Activated CD8-positive, alpha-beta memory T cell treated with anti-CD3 and anti-CD28 coated beads for 1 hour (primary cell): ENCODE measurements around the gene NUP214.
A peak's percentile ranks its signal among the peaks of the same experiment; 100 is the strongest.
"Not testable (repeated sequence)": the region's sequence is repeated elsewhere in the genome, so short reads cannot be mapped to it uniquely, and the experiment has no call there.

Source experiments
- DNase-seq, 2 donors: peaks; one replicate each; pipeline ENCODE4 v3.0.0-alpha.2; 2020; ENCODE audit warnings: low read depth in 1 of 2; ENCODE audit errors: extremely low read depth in 1 of 2

The NUP214 gene

DNA sequence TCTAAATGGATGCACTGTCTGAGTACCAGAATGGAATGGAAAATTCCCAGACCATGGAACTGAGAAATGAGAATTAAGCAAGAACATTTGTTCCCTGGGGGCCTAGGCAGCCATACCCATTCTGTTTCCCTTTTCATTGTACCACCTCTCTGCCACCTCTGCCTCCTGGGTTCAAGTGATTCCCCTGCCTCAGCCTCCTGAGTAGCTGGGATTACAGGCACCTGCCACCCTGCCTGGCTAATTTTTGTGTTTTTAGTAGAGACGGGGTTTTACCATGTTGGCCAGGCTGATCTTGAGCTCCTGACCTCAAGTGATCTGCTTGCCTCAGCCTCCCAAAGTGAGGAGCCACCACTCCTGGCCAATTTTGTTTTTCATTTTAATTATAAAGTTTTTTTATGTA is 33.3 kb downstream of the NUP214 start:
- not testable (repeated sequence) for DNase-seq

- DNase-seq = no peak
These were observed 35.2 kb downstream of the NUP214 start for GRCh38 chr9:131160416-131161112.

DNA sequence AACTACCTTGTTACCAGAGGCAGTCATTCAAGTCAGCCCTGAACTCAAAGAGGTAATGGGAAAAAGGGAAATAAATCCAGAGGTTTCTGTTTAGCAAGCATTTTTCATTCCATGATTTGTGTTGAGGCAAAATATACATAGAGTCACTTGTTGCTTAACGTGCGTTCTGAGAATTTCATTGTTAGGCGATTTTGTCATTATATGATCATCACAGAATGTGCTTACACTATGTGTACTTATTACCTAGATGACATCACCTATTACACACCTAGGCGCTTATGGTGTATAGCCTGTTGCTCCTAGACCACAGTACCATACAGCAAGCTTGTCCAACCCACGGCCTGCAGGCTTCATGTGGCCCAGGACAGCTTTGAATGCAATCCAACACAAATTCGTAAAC is 36.2 kb downstream of the NUP214 start:
- no peak for DNase-seq

- DNase-seq = no peak
These were observed 37.5 kb downstream of the NUP214 start for GRCh38 chr9:131162886-131163285.

GRCh38 chr9:131165523-131165922 is 40.1 kb downstream of the NUP214 start:
- DNase-seq = no peak

DNA sequence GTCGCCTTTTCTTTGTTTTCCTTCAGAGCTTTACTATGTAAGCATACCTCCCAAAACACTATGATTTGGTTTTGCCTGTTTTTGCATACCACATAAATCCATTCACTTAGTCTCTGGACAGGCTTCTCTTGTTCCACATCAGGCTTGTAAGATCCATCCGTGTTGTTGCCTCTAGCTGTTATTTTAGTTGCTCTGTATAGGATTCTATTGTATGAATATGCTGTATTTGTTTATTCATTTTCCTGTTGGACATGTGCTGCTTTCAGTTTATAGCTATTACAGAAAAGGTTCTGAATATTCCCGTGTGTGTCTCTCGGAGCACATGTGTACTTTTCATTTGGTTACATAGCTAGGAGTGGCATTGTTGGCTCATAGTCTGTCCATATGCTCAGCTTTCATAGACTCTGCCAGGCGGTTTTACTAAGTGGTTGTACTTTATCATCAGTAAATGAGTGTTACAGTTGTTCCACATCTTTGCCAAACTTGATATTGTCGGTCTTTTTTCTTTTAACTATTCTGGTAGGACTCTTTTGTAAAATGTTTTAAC is 41.8 kb downstream of the NUP214 start:
- no peak for DNase-seq

GRCh38 chr9:131167936-131168335 is 42.5 kb downstream of the NUP214 start:
- DNase-seq = no peak

DNA sequence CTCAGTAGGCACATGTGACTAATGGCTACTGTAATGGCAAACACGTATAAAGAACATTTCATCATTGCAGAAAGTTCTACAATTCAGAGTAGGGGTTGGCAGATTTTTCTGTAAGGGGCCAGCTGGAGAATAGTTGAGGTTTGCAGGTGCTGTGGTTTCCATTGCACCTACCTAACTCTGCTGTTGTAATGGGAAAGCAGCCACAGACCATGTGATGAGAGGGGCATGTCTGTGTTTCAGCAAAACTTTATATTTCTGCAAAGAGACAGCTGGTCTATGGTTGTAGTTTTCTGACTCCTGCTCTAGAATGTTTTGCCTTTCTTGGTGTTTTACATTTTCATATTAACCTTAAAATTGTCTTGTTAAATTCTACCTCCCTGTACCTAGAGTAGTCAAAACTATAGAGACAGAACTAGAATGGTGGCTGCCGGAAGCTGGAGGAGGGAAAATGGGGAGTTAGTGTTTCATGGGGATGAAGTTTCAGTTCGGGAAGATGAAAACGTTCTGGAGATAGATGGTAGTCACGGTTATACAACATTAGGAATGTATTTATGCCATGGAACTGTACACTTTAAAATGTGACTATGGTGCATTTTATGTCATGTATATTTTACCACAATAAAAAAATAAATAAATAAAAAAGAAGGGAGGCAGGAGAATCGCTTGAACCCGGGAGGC is 44.3 kb downstream of the NUP214 start:
- DNase-seq = no peak

- DNase-seq = no peak
These were observed 48.6 kb downstream of the NUP214 start for GRCh38 chr9:131173995-131174394.

DNA sequence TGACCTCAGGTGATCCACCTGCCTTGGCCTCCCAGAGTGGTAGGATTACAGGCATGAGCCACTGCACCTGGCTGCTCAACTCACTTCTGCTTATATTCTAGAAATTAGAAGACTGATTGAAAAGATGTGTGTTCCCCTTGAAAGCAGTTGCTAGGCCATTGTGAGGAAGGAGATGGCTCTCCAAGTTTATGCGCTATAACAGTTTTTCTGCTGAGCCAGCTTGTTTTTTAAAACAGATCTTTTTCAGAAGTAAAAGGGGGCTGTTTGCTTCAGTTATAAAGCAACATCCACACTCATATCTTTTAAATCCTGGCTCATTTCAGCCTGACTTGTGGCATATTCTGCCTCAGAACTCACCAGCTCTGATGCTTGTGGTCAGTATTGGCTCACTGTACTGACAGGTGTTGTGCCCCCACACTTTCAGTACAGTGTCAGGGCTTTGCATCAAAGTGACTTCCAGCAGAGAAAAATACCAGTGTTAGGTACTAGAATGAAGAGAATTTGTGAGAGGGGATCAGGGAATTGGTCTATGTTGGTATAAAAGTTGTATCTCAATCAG is 49.4 kb downstream of the NUP214 start:
- DNase-seq = no peak

GRCh38 chr9:131177898-131178297 is 52.5 kb downstream of the NUP214 start:
- DNase-seq = no peak

DNA sequence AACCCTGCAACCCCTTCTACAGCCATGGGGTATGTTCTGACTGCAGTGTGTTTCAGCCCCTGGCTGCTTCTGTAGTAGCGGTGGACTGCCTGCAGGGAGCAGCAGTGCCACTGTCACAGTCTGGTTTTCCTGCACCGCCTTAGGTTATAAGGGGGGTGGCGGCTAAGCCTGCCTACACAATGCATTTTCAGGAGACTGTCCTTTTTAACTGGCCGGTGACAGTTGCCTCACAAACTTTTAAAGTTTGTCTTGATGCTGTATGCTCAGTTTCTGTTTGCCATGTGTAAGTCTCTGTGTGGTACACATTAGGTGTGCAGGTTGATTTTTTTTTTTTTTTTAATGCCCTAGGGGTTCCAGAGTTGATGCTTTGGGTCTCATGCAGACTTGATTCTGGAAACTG is 53.0 kb downstream of the NUP214 start:
- DNase-seq = peak; percentile 33 to 60

DNA sequence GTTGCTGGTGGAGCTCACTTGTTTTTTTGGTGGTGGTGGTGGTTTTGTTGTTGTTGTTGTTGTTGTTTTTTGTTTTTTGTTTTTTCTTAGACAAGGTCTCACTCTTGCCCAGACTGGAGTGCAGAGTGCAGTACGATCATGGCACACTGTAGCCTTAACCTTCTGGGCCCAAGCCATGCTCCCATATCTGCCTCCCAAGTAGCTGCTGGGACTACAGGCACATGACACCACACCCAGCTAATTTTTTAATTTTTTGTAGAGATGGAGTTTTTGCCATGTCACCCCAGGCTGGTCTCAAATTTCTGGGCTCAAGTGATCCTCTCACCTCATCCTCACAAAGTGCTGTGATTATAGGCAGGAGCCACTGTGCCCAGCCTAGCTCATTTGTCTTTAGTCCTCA is 53.5 kb downstream of the NUP214 start:
- DNase-seq = no peak

- no peak for DNase-seq
These were observed 54.3 kb downstream of the NUP214 start for GRCh38 chr9:131179561-131180219.

DNA sequence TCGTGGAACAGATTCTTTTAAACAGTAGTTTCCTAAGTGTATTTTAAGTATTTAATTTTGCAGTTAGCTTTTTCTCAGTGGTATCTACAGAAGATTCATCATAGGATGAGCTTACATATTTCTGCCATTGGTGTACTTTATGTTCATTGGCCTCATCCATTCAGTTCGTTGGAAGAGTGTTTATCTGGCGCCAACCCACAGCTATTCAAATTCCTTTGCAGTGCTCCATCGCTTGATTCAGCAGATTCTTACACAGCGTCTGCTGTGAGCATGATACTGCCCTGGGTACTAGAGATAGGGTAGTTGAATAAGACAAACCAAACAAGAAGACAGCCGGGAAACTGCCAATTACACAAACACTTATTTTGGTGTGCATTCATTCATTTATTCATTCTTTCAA is 55.1 kb downstream of the NUP214 start:
- DNase-seq = no peak

DNA sequence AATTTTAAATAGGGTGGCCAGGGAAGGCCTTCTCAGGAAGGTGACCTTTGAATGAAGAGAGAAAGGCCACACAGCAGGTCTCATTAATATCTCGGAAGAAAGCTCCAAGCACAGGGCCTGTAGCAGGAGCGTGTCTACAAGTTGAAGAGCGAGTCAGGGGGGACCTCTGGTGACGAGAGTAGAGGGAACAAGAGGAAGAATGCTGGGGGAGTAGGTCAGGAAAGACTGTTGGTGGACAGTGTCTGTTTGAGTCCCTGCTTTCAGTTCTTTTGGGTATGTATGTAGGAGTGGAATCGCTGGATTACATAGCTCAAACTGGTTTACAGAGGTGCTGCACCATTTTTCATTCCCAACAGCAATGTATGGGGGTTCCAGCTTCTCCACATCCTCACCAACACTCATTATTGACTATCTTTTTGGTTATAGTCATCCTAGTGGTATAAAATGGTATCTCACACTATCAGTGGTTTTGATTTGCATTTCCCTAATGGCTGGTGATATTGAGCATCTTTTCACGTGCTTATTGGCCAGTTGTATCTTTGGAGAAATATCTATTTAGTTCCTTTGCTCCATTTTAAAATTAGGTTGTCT is 55.8 kb downstream of the NUP214 start:
- DNase-seq = no peak

- no peak for DNase-seq
These were observed 60.5 kb downstream of the NUP214 start for GRCh38 chr9:131185924-131186323.

DNA sequence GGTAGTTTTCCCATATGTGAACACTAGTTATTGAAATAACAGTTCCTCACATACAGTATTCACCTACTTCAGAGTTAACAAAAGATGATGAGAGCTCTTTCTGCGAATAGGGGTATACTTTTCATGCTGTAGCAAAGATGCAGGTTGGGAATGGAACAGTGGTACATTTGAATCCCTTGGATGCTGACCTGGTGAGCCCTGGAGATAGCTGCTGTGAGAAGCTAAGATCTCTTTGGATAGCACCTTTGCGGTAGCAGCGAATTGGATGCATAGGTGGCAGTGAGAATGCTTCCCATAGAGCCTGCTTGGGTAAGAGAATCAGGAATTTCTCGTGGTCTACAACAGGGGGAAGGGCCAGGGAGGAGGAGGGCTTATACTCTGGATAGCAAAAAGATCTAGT is 61.2 kb downstream of the NUP214 start:
- no peak for DNase-seq

DNA sequence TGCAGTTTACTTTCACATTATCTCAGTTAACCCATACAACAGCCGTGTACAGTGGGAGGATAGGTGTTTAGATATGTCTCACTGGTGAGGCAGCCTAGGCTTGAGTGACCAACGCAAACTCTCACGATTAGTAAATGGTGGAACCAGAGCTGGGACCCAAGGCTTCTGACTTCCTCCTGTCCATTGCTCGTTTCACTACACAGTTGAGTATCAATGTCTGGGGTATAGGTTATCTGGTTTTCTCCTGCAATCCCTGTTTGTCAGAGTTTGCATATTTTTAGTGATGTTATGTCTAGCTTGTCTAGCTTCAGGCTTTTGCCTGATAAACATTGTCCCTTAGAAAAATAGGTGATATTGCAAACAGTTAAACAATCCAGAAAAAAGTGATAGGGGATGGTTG is 62.6 kb downstream of the NUP214 start:
- no peak for DNase-seq

DNA sequence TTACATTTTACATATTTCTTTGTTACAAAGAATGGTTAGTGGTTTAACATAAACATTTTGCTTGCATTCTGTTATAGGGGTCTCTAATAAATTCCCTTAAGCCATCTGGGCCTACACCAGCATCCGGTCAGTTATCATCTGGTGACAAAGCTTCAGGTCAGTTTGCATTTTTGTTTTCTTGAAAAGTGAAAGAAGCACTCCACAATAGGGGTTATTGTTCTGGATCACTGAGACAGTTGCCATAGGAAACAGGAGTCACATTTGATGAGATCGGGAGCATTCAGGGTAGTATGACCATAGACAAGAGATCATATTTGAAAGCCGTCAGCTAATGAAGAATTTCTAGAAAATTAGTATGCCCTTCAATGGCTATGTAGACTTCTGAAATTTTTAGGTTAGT is 63.6 kb downstream of the NUP214 start:
- DNase-seq = no peak

DNA sequence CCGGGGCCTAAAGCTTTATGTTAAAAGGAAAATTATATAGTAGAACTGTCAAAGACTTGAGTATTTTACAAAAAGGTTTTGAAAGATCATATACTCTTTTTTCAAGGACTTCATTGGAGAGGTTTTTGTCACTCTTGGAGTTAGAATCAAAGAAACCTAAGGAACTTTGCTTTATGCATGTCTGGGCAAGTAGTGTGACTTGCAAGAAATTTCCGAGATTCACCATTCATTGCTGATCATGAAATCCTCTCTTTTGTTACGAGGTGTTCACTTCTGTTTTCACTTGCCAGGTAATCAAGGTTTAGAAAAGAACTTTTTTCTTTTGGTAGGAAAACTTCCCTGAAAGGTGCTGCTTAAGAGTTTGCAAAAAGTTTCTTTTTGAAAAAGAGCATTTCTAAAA is 64.8 kb downstream of the NUP214 start:
- DNase-seq = no peak
